Mucosa of stomach (tissue), 1 donor: Measurements from ENCODE around the gene NELL2.
"Not testable (repeated sequence)": the region's sequence is repeated elsewhere in the genome, so short reads cannot be mapped to it uniquely, and the experiment has no call there.

ENCODE experiments used
- H3K27me3 ChIP-seq: one replicate; pipeline ENCODE4 v1.7.0; 2013; ENCODE audit warnings: mild to moderate bottlenecking, low read length; ENCODE audit not compliant: control insufficient read depth, insufficient read depth
- H3K36me3 ChIP-seq: one replicate; pipeline ENCODE4 v1.7.0; 2013; ENCODE audit warnings: low read length; ENCODE audit not compliant: control insufficient read depth, insufficient read depth
- H3K4me1 ChIP-seq: one replicate; pipeline ENCODE4 v1.7.0; 2013; ENCODE audit warnings: mild to moderate bottlenecking, low read length; ENCODE audit not compliant: control insufficient read depth, insufficient read depth
- H3K4me3 ChIP-seq: one replicate; pipeline ENCODE4 v1.7.0; 2013; ENCODE audit warnings: low read length
- H3K9ac ChIP-seq: one replicate; pipeline ENCODE4 v1.7.0; 2013; ENCODE audit warnings: mild to moderate bottlenecking, low read length, moderate library complexity
- H3K9me3 ChIP-seq: one replicate; pipeline ENCODE4 v1.7.0; 2013; ENCODE audit warnings: mild to moderate bottlenecking, low read length, moderate library complexity; ENCODE audit not compliant: control insufficient read depth
- donor health status: Pancreatic carcinoma.

Gene NELL2

DNA sequence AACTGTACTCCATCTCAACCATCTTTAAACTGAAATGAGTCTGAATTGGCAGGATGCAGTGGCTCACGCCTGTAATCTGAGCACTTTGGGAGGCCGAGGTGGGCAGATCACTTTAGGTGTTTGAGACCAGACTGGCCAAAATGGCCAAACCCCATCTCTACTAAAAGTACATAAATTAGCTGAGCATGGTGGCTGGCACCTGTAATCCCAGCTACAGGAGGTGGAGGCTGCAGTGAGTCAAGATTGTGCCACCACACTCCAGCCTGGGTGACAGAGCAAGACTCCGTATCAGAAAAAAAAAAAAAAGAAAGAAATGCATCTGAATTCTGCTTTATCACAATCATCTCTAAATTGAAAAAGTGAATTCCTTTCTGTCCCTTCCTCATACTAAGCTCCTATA, 110.3 kb downstream of the NELL2 start:
- Histone ChIP-seq H3K36me3 (no peaks in the 10 kb centered on the region), H3K4me1 (no peaks in the 10 kb centered on the region), H3K4me3 (no peak overlapping the region), H3K9ac (no peak overlapping the region), H3K9me3 (no peaks in the 10 kb centered on the region), H3K27me3 (no peaks in the 10 kb centered on the region)

DNA sequence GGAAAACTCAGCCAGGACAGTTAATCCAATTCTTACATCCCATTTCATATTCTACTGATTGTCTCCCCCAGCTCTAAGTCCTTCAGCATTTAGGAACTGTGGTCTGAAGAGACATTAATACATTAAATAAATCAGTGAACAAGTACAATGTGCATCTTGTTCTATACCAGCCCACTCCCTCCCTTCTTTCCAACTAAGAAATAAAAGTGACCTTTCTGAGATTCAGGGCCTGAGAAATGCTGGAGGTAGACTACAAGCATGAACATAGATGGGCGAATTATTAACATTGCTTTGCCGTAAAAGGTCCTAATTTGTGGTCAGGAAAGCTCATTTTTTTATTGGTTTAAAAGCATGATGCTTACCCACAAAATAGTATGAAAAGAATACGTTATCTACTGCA, 113.1 kb downstream of the NELL2 start:
- H3K4me1 ChIP-seq = no peaks in the 10 kb centered on the region
- no peaks in the 10 kb centered on the region for H3K9me3 ChIP-seq
- H3K27me3 ChIP-seq = no peaks in the 10 kb centered on the region
- no peak overlapping the region for H3K4me3 ChIP-seq
- no peak overlapping the region for H3K9ac ChIP-seq
- H3K36me3 ChIP-seq = no peaks in the 10 kb centered on the region

DNA sequence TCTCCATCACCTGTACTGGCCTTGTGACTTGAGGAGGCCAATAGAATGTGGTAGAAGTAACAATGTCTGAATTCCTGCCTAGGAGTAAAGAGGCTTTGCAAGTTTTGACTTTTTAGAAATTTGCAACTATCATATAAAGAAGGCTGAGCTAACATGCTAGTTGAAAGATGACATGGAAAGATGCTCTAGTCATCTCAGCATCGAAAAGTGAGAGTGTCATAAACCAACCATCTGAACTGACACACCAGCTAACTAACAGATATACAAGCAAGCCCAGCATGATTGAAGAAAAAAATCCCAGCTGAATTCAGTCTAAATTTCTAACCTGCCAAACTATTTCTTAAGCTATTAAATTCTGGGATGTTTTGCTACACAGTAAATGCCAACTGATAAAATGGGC, 116.8 kb downstream of the NELL2 start:
- Histone ChIP-seq H3K4me1 (no peaks in the 10 kb centered on the region), H3K9ac (no peak overlapping the region), H3K27me3 (no peaks in the 10 kb centered on the region), H3K4me3 (no peak overlapping the region), H3K36me3 (no peaks in the 10 kb centered on the region), H3K9me3 (no peaks in the 10 kb centered on the region)

DNA sequence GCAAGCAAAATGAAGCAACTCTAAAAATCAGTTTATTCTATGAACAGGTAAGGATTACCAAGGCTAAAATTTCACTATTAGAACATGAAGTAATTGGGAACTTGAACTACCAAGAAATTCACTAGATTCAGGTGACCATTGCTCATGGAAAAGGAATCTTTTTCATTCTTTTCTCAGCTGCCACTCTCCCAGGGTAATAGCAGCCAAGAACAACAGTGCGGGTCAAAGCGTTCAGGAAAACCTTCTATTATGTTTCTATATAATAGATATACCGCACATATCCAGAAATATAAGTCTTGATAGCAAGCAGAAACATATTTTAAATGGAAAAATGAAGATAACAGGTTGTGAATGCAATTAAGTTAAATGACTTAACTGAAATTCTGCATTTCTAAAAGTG, 125.6 kb downstream of the NELL2 start:
- H3K36me3 ChIP-seq = no peaks in the 10 kb centered on the region
- H3K4me1 ChIP-seq = no peaks in the 10 kb centered on the region
- H3K9me3 ChIP-seq = no peaks in the 10 kb centered on the region
- H3K4me3 ChIP-seq = no peak overlapping the region
- H3K27me3 ChIP-seq = no peaks in the 10 kb centered on the region
- H3K9ac ChIP-seq = no peak overlapping the region

DNA sequence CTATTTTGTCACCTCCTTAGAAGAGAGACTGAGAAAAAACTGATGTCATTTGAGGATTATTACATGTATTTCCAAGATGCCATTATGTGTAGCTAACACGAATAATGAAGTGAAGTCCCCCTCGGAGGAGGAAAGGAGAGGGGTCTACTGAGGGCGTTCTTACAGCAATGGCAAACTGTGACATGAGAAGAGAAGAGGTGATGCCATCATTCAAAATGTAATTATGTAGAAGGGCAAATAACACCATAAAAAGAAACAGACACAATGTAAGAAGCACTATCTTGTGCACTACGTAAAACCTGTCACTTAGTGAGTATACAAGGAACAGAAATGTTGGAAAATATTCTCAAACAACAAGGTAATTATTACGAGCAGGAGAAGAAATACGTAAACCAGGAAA, 126.5 kb downstream of the NELL2 start:
- Histone ChIP-seq H3K4me1 (no peaks in the 10 kb centered on the region), H3K4me3 (no peak overlapping the region), H3K9ac (no peak overlapping the region), H3K9me3 (no peaks in the 10 kb centered on the region), H3K36me3 (no peaks in the 10 kb centered on the region), H3K27me3 (no peaks in the 10 kb centered on the region)

DNA sequence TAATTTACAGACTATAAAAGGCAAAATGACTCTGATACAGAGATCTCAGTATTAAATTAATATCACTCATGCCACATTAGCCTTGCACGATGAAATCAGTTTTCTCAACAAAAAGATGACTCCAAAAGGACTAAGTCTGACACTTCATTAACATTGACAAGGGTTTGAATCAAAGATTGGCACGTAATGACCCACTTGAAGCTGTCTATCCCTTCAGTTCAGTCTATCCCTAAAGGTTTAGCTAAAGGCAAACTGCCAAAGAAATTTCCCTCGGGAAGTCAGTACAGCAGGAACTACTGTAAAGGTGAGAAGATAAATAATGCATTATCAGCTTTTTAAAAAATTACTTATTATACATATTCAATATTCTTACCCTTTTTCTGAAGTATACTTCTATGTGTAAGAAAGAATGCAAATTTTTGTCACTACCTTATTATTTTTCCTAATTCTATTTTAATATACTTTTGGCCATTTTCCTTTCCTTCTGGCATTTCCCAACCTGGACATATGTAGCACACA, 127.1 kb downstream of the NELL2 start:
- no peak overlapping the region for H3K9ac ChIP-seq
- no peaks in the 10 kb centered on the region for H3K27me3 ChIP-seq
- no peaks in the 10 kb centered on the region for H3K4me1 ChIP-seq
- no peak overlapping the region for H3K4me3 ChIP-seq
- H3K9me3 ChIP-seq = no peaks in the 10 kb centered on the region
- H3K36me3 ChIP-seq = no peaks in the 10 kb centered on the region

DNA sequence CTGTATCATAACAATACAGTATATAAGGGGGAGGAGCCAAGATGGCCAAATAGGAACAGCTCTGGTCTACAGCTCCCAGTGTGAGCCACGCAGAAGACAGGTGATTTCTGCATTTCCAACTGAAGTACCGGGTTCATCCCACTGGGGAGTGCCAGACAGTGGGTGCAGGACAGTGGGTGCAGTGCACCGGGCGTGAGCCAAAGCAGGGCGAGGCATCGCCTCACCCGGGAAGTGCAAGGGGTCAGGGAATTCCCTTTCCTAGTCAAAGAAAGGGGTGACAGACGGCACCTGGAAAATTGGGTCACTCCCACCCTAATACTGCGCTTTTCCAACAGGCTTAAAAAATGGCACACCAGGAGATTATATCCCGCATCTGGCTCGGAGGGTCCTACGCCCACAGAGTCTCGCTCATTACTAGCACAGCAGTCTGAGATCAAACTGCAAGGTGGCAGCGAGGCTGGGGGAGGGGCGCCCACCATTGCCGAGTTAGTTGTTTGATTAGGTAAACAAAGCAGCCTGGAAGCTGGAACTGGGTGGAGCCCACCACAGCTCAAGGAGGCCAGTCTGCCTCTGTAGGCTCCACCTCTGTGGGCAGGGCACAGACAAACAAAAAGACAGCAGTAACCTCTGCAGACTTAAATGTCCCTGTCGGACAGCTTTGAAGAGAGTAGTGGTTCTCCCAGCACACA, 134.7 kb downstream of the NELL2 start:
- H3K27me3 ChIP-seq, H3K4me1 ChIP-seq, H3K9ac ChIP-seq, H3K4me3 ChIP-seq, H3K36me3 ChIP-seq, H3K9me3 ChIP-seq: not testable (repeated sequence)

DNA sequence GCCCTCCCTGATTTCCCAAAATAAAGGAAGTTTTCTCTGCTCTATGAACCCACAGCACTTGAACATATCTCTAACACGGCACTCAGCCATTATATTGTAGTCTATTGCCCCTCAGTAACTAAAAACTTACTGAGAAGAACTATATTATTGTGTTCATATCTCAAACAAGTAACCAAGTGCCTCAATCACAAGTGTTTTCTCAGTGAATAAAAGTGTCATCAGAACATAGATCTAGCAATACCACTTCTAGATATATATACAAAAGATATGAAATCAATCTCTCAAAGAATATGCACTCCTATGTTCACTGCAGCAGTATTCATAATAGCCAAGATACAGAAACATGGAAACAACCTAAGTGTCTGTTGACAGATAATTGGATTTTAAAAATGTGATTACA, 138.1 kb downstream of the NELL2 start:
- Histone ChIP-seq H3K36me3 (no peaks in the 10 kb centered on the region), H3K9me3 (no peaks in the 10 kb centered on the region), H3K4me3 (no peak overlapping the region), H3K27me3 (no peaks in the 10 kb centered on the region), H3K9ac (no peak overlapping the region), H3K4me1 (no peaks in the 10 kb centered on the region)

DNA sequence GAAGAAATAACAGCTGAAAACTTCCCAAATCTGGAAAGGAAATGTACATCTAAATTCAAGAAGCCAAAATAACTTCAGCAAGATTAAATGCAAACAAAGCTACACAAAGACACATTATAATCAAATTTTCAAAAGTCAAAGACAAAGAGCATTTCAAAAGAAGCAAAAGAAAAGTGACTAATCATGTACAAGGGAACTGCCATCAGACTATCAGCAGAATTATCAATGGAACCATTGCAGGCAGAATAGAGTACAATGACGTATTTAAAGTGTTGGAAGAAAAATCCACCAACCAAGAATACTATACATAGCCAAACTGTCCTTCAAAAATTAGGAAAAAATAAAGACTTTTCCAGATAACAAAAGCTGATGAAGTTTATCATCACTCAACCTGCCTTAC, 147.5 kb downstream of the NELL2 start:
- Histone ChIP-seq H3K4me1 (no peaks in the 10 kb centered on the region), H3K27me3 (no peaks in the 10 kb centered on the region), H3K4me3 (no peak overlapping the region), H3K9me3 (no peaks in the 10 kb centered on the region), H3K36me3 (no peaks in the 10 kb centered on the region), H3K9ac (no peak overlapping the region)

DNA sequence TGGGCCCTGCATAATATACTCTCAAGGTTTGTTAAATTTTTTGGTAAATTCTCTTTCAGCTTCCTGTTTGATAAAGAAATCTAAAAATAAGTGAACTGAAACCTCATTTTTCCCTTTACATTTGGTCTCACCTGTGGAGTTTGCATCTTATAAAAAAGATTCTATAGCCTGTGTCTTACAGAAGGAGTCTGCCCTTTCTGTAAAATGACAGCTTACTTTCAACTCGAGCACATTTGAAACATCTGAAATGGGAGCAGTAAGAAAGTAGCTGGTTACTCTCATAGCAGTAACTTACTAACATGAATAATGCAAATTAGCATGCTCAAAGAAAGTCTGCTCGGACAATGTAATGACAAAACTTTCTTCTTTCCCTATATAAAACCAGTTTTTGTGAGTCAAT, 155.8 kb downstream of the NELL2 start:
- Histone ChIP-seq H3K9ac (no peak overlapping the region), H3K36me3 (no peaks in the 10 kb centered on the region), H3K27me3 (no peaks in the 10 kb centered on the region), H3K9me3 (no peaks in the 10 kb centered on the region), H3K4me3 (no peak overlapping the region), H3K4me1 (no peaks in the 10 kb centered on the region)

DNA sequence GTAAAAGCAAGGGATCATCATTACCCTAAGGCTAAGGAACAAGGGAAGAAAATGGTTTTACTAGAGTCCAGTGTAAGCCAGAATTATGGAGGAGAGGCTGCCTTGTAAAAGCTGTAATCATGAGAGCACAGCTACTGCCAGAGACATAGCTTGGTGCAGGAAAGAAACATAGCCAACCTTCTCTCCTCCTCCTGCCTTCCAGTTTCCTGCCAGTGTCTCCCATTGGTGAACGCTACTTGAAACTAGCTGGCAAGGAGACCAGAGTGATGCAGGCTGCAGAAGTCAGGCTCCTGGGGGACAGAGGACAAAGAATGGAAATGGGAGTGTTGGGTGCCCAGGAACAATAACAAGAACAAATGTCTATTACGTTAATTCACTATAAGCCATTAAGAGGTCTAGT, 158.5 kb downstream of the NELL2 start:
- Histone ChIP-seq H3K36me3 (no peaks in the 10 kb centered on the region), H3K27me3 (no peaks in the 10 kb centered on the region), H3K9me3 (no peaks in the 10 kb centered on the region), H3K4me1 (no peaks in the 10 kb centered on the region), H3K9ac (no peak overlapping the region), H3K4me3 (no peak overlapping the region)

DNA sequence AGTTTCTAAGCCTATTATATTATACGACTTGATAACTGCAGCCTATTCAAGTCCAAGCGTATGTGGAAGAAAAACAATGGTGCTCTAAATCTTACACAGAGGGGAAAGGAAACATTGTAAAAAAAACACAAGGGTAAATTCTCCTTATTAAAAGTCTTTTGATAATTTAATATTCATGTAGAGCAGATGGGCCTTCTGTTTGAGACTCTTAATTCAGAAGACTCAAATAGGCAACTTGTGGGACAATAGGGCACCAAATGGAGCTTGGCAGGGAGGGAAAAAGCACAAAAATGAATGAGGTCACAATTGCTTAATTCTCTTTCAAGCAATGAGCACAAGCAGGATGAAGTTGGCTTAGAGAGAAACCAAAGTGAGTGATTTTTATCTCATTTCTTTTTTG, 159.4 kb downstream of the NELL2 start:
- H3K27me3 ChIP-seq = no peaks in the 10 kb centered on the region
- no peaks in the 10 kb centered on the region for H3K9me3 ChIP-seq
- no peak overlapping the region for H3K9ac ChIP-seq
- no peaks in the 10 kb centered on the region for H3K4me1 ChIP-seq
- no peaks in the 10 kb centered on the region for H3K36me3 ChIP-seq
- no peak overlapping the region for H3K4me3 ChIP-seq

DNA sequence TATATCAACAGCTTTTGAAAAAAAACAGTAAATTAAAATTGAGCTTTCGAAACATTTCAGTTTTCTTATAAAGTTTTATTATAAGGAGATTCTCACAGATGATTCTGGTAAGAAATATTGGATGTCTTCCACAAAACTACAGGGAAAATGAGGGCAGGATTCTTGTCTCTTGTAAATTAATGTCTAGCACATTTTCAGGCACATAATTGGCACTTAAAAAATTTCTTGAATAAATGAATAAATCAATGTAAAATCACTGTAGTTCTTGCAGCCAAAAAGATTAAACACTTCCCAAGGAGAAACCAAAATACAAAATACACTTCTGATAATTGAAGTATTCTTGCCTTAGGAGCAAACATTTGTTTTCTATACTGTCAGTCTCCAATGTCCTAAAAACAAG, 164.4 kb downstream of the NELL2 start:
- no peaks in the 10 kb centered on the region for H3K36me3 ChIP-seq
- H3K9ac ChIP-seq = no peak overlapping the region
- no peaks in the 10 kb centered on the region for H3K9me3 ChIP-seq
- no peaks in the 10 kb centered on the region for H3K27me3 ChIP-seq
- no peaks in the 10 kb centered on the region for H3K4me1 ChIP-seq
- no peak overlapping the region for H3K4me3 ChIP-seq
